OCI-M1 (cell line): ENCODE results near the gene RAPSN.

Source experiments
- DNase-seq: peaks from one replicate; lab custom pipeline; 2025; lab: John Stamatoyannopoulos, UW

RAPSN gene

DNA sequence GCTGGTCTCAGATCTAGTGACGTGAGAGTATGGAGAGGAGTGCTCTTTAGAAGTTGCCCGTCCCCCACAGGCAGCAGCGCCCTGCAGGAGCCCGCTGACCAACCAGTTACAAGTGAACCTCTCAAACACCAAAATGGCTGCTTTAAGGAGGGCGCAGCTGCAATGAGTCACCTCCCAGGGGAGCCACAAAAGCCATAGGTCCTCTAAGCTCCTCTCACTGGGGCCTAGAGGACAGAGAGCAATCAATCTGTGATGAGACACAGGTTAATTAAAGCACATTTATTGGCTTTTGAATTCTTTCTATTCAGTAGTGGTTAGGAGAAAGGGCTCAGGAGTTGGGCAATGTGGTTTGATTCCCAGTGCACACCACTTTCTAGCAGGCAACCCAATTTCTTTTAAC, 15.5 kb upstream of the RAPSN start:
- DNase-seq, result no peak

DNA sequence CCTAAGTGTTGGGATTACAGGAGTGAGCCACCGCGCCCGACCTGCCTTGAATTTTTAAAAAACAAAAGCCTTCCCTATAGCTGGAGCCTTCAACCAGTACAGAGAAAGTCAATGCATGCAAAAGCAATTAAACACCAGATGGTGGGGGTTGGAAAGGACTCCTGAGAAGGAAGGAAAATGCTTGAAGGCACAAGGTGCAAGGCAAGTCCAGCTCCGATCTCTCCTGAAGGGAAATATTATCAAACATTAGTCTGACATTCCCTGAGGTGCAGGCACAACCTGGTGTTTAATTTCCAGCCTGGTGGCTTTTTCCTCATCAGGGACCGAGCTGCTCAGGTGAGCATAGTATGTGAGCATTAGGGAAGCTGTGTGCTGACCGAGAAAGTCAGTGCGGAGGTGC, 12.9 kb upstream of the RAPSN start:
- no peak for DNase-seq

DNA sequence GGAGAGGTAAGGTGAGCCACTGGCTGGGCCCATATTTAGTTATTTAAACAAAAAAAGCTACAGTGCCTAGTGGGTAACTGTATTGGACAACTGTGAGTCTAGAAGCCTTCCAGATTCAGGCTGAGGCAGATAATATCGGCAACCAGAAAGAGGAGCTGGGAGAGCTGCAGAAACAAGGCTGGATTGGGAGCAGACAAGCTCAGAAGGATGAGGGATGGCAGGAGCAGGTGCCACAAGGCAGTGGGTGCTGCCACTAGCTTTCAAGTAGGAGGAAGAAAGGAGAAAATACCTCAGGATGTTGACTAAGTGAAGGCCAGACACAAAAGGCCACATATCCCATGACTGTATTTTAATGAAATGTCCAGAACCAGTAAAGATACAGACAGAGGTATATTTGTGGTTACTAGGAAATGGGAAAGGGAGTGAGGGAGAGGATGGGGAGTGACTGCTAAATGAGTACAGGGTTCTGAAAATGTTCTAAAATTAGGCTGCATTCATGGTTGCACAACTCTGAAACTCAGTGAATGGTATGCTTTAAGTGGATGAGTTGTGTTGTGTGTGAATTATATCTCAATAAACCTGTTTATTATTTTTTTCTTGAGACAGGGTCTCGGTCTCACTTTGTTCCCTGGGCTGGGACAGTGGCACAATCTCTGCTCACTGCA, 11.8 kb upstream of the RAPSN start:
- no peak for DNase-seq

DNA sequence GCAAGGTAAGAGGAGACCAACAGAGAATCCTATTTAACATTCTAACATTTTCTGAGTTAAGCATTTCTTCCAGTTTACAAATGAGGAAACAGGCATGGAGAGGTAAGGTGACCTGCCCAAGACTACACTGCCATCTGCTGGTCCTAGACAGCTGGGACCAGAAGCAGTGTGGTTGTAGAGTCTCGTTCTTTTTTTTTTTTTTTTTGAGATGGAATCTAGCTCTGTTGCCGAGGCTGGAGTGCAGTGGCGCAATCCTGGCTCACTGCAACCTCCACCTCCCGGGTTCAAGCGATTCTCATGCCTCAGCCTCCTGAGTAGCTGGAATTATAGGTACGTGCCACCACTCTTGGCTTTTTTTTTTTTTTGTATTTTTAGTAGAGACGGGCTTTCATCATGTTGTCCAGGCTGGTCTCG, 5.3 kb upstream of the RAPSN start:
- DNase-seq, result peak; percentile 92

DNA sequence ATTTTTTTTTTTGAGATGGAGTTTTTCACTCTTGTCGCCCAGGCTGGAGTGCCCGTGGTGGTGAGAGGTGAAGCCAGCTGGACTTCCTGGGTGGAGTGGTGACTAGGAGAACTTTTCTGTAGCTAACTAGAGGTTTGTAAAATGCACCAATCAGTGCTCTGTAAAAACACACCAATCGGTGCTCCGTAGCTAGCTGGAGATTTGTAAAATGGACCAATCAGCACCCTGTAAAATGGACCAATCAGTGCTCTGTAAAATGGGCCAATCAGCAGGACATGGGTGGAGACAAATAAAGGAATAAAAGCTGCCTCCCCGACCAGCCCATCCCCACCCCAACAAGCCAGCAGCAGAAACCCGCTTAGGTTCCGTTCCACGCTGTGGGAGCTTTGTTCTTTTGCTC, 4.4 kb upstream of the RAPSN start:
- peak; percentile 11 for DNase-seq

DNA sequence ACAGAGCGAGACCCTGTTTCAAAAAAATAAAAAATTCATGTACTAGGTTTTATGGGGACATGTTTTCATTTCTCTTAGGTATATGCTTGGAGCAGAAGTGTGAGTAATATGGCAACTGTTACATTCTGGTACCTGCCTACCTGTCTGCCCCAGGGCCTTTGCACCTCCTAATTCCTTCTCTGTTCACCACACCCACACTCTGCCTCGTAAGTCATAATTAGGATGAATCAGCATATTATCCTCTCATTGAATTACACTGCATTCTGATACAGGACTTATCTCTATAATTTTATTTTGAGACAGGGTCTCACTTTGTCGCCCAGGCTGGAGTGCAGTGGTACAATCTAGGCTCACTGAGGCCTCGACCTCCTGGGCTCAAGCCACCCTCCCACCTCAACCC, 3.1 kb upstream of the RAPSN start:
- no peak for DNase-seq

DNA sequence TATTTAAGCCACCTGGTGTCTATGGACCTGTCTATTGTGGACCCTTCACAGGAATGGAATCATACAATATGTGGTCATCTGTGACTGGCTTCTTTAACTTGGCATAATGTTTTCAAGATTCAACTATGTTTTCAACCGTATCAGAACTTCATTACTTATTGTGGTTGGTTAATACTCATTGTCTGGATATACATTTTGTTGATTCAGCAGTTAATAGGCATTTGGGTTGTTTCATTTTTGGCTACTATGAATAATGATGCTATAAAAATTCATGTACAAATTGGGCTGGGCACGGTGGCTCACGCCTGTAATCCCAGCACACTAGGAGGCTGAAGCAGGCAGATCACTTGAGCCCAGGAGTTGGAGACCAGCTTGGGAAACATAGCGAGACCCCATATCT, 2.5 kb upstream of the RAPSN start:
- no peak for DNase-seq

DNA sequence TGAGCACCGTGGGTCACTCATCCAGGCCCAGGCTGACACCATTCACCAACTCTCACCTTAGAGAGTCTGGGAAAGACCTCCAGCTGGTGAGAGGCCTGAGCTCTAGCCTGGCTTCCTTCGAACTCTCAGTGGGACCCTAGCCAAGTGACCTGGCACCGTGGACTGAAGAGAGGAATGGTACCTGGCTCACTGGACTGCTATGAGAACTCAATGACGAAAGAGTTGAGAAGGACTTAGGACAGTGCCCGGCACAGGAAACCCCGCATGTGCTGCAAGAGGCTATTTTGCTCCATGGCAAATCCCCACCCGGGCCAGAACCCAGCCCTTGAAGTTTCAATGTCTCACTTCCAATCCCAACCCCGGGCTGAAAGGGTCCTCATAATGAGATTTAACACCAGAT, 605 bp upstream of the RAPSN start:
- DNase-seq, result no peak

DNA sequence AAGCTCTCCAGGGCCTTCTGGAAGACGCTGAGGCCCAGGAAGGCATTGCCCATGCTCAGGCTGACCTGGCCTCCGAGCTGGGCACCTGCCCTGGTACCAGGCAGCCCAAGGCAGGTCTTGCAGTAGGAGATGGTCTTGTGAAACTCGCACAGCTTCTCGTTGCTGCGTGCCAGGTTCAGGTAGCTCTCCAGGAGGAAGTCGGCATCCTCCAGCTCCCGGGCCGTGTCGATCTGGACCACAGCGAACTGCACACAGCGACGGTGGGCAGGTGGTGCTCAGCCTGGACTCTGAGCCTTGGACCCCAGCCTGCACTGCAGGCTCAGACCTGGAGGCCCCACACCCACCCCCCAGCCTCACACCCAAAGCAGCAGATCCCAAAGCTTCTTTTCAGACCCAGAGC, 1.0 kb downstream of the RAPSN start:
- DNase-seq, result no peak

DNA sequence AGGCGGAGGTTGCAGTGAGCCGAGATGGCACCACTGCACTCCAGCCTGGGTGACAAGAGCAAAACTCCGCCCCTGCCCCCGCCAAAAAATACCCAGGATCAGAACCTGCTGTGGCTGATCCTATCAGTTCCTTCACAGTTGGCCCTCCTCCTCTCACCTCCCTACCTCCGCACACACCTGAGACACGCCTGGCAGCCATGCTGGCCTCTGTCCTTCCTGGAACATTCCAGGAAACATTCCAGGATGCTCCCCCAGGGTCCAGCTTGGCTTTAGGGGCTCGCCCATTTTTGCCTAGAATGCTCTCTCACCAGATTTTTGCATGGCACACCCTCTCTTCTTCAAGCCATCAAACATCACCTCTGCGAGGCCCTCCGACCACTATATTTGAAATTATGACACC, 2.1 kb downstream of the RAPSN start:
- DNase-seq, result no peak

DNA sequence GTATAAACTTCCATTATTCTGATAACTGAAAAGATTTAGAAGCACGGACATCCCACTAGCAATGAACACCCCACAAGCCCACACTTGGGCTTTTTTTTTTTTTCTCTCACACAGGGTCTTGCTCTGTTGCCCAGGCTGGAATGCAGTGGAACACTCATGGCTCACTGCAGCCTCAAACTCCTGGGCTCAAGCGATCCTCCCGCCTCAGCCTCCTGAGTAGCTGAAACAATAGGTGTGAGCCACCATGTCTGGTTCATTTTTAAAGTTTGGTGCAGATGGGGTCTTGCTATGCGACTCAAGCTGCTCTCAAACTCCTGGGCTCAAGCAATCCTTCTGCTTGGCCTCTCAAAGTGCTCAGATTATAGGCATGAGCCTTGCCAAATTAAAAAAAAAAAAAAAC, 3.1 kb downstream of the RAPSN start:
- DNase-seq, result no peak

DNA sequence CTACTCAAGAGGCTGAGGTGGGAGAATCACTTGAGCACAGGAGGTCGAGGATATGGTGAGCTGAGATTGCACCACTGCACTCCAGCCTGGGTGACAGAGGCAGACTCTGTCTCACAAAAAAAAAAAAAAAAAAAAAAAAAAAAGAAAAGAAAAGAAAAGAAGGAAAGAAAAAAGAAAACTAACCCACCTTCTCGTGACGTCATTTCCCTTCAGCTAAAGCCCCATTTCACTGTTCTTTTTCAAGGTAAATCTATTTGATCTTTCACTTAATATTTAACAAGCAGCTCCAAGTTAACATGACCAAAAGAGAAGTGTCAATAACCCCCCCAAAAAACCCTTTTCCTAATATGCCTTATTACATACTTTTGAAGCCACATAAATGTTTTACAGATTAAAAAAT, 5.1 kb downstream of the RAPSN start:
- DNase-seq, result no peak

DNA sequence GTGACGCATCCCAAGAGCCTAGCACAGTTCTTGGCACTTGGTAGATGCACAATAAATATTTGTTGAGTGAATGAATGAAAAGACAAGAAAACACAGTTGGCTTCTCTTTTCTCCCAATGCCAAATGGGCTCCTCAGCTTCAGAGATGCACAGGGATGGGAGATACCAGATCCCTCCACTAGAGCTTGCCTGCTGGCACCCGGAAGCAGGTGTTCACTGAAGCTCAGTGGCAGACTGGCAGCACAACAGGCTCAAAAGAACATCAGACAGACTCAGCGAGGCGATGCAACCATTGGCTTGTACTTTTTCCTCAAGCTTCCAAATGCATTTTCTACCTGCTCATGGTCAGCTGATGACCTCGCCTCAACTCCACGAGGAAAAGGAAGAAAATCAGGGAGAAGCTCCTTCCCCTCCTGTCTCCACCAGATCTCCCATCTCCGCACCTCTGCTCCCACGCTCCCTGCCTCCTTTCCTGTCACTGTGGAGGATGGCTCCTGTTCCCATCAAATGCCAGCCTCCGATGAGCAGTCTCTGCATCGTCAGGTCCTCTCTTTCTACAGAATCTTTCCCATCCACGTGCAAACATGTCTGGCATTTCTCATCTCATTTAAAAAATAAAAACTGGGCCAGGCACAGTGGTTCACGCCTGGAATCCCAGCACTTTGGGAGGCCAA, 5.8 kb downstream of the RAPSN start:
- DNase-seq, result no peak

DNA sequence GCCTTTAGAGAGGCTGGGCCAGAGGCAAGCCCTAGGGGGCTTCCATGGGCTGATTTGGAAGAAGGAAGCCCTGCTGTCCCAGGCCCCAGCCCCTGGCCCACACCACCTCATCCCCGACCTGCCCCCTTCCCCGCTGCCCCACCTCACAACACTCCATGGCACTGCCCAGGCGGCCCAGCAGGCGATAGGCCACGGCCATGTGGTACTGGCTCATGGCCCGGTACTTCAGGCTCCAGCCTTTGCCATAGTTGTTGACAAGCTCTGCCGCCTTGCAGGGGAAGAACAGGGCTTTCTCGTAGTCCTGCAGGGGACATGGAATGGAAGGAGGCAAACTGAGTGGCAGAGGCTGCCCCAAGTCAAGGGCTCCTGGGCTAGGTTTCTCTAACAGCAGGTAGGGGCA, 6.4 kb downstream of the RAPSN start:
- DNase-seq, result no peak

DNA sequence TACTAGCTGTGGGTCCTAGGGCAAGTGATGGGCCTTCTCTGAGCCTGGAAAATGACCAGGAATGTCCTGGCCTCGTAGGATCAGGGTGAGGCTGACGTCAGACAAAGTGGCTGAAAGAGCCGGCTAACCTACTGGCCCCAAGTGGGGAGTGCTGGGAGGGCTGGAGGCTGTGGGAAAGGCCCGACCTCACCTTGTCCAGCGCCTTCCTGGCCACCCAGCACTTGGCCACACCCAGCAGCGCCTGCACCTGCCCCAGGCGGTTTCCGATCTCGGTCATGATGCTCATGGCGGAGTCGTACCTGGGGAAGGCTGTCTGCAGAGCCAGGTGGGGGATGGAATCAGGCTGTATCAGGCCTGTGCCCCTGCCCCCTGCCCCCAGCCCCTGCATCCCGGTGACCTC, 7.5 kb downstream of the RAPSN start:
- no peak for DNase-seq

DNA sequence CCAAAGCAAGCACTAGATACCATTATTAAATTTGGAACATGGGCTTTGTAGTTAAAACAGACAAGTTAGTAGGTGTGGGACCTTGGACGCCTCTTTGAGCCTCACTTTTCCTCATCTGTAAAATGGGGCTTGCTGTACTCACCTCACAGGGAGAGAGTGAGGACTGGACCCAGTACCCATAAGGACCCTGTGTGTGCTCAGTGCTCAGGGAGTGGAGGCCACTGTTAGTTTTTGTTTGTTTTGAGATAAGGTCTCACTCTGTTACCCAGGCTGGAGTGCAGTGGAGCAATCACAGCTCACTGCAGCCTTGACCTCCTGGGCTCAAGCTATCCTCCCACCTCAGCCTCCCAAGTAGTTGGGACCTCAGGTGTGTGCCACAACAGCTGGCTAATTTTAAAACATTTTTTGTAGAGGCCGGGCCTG, 8.9 kb downstream of the RAPSN start:
- DNase-seq, result no peak

DNA sequence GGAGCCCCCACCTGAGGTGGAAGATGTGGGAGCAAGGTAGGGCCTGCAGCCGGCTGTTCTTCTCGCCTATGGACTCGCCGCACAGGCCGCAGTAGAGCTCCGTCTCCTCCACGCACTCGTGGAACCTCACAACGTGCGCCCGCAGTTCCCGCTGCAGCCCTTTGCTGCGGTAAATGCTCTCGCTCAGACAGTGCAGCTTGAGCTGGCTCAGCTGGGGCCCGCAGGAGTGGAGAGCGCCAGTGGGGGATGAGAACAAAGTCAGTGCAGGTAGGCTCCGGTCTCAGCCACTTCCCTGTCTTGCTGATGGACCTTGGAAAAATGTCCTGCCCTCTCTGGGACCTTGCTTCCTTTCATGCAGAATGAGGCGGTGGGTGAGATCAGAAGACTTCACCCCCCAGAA, 10.2 kb downstream of the RAPSN start:
- no peak for DNase-seq

DNA sequence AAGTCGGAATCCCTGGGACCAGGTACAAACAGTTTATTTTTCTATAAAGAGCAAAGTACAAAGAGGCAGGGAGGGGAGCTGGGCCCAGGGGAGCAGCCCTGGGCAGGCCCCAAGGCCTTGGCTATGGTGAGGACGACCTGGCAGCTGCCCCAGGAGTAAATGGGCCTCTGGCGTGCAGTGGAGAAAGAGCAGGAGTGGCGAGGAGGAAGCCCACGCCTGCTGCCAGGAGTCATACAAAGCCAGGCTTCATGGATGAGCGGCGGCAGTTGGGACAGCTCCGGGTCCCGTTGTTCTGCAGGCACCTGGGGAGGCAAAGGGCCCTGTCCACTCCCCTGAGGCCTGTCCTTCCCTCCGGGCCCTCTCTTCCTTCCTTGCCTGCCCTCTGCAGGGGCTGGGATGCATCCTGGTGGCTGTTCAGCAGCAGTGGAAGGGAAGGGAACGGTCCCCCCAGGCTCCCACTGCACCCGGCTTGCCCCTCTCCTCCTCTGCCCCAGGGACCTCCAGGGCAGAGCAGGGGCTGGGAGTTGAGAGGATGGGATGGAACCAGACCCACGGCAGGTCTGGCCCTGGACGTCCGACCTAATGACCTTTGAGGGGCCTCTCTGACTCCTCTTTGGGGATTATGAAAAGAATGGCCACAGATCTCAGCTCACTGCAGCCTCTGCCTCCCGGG, 11.1 kb downstream of the RAPSN start:
- DNase-seq, result no peak

DNA sequence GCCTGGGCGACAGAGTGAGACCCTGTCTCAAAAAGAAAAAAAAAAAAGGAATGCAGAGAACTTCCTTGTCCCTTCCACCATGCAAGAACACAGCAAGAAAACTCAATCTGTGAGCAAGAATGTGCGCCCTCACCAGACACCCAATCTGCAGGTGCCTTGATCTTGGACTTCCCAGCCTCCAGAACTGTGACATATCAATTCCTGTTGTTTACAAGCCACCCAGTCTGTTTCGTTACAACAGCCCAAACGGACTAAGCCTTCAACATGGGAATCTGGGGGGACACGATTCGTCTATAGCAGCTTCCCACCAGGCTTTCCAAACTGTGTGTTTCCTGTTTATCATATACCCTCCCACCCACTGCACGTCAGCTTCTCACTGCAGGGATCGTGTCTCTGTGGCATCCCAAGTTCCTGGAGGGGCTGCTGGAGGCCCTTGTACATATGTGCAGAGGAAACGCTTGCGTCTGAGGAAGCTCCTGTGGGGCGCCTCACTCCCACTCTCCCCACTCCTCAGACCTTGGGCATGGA, 11.7 kb downstream of the RAPSN start:
- DNase-seq, result no peak

DNA sequence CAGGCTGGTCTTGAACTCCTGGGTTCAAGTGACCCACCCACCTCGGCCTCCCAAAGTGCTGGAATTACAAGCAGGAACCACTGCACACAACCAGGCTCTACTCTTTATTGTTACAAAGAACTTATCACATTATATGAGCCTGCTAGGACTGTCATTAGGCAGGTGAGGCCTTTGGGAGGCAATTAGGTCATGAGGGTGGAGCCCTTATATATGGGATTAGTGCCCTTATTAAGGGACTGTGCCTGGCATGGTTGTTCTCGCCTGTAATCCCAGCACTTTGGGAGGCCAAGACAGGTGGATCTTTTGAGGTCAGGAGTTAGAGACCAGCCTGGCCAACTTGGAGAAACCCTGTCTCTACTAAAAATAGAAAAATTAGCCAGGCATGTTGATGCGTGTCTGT, 12.2 kb downstream of the RAPSN start:
- no peak for DNase-seq

DNA sequence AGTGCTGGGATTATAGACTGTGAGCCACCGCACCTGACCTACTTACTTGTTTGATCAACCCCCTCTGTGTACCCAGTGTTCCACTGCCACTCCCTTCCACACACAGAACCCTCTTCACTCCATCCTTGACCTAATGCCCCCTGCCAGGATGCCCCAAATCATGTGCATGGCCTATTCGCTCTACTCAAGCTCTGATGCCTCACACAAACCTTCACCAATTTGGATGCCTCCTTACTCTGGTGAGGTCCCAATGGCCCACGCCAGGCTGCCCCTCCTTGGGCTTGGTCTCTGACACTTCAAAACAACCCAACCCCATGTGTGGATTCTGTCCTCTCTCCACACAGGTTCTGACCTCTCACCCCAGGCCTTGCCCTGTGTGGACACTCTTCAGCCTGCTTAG, 13.2 kb downstream of the RAPSN start:
- DNase-seq, result no peak

DNA sequence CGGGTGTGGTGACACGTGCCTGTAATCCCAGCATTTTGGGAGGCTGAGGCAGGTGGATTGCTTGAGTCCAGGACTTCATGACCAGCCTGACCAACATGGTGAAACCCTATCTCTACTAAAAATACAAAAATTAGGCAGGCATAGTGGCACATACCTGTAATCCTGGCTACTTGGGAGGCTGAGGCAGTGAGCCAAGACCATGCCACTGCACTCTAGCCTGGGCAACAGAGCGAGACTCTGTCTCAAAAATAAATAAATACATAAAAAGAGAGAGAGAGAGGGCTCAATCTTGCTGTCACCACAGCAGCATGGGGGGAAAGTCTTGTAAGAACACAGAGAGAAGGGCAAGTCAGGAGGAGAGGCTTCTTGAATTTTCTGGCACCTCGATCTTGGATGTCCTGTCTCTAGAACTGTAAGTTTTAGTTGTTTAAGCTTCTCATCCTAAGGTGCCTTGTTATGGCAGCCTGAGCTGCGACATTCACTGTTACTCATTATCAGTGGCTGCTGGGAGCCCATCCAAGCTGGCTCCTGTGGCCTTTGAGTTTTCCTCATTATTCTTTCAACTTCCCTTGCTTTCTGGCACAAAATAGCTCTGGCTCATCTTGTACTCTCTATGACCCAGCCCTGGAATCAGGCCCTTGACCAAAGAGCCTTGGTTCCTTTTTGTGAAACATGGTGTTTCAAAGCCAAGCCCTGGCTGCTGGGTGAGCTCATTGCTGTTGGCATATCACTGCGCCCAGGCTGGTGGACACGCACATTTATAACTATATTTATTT, 14.7 kb downstream of the RAPSN start:
- DNase-seq, result no peak

DNA sequence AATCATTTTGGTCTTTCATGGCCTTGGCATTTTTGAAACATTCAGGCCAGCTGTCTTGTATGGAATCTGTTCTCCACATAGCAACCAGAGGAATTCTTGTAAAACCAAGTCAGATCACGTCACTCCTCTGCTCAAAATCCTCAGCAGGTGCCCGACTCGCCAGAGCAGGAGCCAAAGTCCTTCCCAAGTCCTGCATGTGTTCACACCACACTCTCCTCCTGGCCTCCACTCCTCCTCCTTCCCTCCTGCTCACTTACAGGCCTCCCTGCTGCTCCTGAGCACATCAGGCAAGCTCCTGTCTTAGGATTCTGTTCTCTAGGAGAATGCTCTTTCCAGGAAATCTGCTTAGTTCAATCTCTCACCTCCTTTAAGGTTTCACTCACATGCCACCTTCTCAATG, 15.8 kb downstream of the RAPSN start:
- DNase-seq, result no peak
